Stimulated activated CD4-positive, alpha-beta T cell treated with anti-CD3 and anti-CD28 coated beads, TNF-alpha, amount 100 ng/mL, for 4 hours (primary cell): ENCODE data around the gene KRTAP5-7.
"Not testable (repeated sequence)": the region's sequence is repeated elsewhere in the genome, so short reads cannot be mapped to it uniquely, and the experiment has no call there.

ENCODE experiments used
- DNase-seq, 3 experiments: peaks; one replicate each; pipeline ENCODE4 v3.0.0-alpha.2; 2020; ENCODE audit warnings: low read depth in 3 of 3

Gene KRTAP5-7

DNA sequence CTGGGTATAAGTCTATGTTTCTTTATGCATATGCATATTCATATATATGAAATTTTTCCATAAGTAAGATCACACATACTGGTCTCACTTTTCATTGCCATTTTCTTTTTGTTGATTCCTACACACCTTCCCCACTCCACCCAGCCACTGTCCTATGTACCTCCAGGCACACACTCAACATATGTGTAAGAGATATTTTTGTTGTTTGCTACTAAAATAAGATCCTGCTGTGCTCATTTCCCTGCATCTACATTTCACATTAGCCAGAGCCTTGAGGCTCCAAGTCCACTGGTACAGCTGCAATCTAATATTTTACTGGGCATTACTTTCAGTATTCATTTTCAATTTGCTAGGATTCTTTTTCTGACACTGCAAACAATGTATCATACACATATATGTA lies 30.2 kb downstream of the KRTAP5-7 start:
- no peak for DNase-seq

DNA sequence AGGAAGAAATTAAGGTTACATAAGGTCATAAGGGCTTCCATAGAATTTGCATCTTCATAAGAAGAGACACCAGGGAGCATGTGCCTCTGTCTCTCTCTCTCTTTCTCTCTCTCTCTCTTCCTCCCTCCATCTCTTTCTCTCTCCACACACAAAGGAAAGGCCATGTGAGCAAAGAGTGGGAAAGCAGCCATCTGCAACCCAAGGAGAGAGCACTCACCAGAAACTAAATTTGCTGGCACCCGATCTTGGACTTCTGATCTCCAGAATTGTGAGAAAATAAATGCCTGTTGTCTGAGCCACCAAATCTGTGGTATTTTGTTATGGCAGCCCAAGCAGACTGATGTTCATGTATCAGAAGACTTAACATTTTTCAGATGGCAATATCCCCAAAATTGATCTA lies 31.9 kb downstream of the KRTAP5-7 start:
- DNase-seq = no peak

- no peak for DNase-seq
These were observed 35.1 kb downstream of the KRTAP5-7 start for GRCh38 chr11:71562120-71562519.

DNA sequence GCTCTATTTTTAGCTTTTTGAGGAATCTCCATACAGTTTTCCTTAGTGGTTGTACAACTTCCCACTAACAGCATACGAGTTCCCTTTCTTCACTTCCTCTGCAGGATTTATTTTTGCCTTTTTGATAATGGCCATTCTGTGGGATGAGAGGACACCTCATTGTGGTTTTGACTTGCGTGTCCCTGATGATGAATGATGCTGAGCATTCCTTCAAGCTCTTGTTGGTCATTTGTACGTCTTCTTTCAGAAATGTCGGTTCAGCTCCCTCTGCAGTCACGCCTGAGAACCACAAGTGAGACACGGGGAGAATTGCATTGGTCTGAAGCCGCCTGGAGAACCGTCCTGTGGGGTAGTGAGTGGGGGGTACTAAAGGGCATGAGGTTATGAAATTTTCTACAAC lies 36.3 kb downstream of the KRTAP5-7 start:
- DNase-seq = no peak

DNA sequence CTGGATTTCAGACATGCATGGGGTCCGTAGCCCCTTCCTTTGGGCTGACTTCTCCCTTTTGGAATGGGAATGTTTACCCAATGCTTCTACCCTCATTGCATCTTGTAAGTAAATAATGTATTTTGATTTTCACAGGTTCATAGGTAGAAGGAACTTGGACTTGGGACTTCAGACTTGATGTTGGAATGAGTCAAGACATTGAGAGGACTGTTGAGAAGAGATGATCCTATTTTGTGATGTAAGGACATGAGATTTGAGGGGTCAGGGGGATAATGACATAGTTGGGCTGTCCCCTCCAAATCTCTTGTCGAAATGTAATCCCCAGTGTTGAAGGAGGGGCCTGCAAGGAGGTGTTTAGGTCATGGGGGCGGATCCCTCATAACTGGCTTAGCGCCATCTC lies 37.4 kb downstream of the KRTAP5-7 start:
- DNase-seq = no peak

- no peak for DNase-seq
These were observed 38.2 kb downstream of the KRTAP5-7 start, which contains the start of gene KRTAP5-10 for GRCh38 chr11:71565263-71565662. Gene KRTAP5-10, plus strand, starts transcription at chr11:71565563. Its CDS starts 25 bp downstream, at chr11:71565588.

GRCh38 chr11:71566081-71566620 lies 39.1 kb downstream of the KRTAP5-7 start:
- DNase-seq = no peak

- not testable (repeated sequence) for DNase-seq
These were observed 39.8 kb downstream of the KRTAP5-7 start for GRCh38 chr11:71566626-71567599.

DNA sequence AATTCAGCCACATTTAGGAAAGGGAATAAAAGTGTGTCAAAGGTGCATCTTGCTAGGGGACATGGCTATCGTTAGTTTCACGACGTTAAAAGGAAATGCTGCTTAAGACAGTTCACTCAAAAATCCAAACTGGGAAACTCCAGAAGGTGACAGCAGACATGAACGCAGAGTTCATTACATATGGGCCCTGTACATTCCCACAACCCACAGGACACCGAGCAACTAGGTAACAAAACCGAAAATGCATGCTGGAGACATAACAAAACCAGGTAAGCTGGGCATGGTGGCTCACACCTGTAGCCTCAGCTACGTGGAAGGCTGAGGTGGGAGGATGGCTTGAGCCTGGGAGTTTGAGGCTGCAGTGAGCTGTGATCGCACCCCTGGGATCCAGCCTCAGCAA lies 40.6 kb downstream of the KRTAP5-7 start:
- DNase-seq = not testable (repeated sequence)

DNA sequence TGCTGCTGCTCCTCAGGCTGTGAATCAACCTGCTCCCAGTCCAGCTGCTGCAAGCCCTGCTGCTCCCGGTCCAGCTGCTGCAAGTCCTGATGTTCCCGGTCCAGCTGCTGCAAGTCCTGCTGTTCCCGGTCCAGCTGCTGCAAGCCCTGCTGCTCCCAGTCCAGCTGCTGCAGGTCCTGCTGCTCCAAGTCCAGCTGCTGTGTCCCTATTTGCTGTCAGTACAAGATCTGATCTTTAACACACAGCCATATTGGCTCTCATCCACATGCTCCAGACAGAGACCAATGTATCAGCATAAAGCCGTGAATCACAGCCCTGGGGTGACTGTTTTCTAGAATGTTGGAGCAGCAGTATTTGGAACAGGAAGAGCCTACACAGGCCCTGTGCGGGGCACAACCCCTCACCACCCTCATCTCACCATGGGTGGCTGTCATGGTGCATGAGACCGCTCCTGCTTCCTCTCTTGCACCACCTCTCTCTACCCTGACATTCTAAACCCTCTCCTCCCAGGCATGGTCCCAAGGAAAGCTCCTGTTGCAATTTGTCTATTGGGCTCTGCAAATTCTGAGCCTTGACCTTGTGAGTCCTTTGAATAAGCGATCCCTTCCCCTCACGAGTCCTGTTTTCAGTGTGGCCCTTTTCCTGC lies 41.8 kb downstream of the KRTAP5-7 start:
- DNase-seq = no peak

- not testable (repeated sequence) for DNase-seq
These were observed 44.2 kb downstream of the KRTAP5-7 start for GRCh38 chr11:71571101-71571850.

- DNase-seq = no peak
These were observed 45.7 kb downstream of the KRTAP5-7 start for GRCh38 chr11:71572811-71573210.

DNA sequence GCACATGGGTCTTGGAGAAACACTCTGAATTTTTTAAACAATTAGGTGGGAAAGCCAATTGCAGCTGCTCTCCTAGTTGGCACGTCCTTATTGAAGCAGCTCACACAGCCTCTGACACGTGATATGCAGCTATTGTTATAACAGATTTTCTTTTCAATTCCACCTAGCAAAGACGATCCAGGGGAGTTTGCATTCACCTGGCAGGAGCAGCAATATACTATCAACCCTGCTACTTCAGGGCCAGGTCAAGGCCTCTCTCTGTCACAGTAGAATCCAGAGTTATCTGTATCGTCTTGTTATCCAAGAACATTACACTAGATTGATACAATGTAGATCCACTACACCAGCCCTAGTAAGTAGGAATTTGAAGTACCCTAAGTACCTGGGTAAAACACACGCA lies 47.4 kb downstream of the KRTAP5-7 start:
- DNase-seq = no peak

- no peak for DNase-seq
These were observed 48.8 kb downstream of the KRTAP5-7 start for GRCh38 chr11:71575723-71576424.

- not testable (repeated sequence) for DNase-seq
These were observed 49.8 kb downstream of the KRTAP5-7 start for GRCh38 chr11:71576688-71577465.

GRCh38 chr11:71577469-71578004 lies 50.5 kb downstream of the KRTAP5-7 start:
- no peak for DNase-seq
